ENCODE results near the gene CTSC. TPM values are rescaled to one million over a fixed set of nuclear protein-coding genes. Genes with fewer than 3 reads are reported as not detected.

CTSC gene
- total RNA-seq, 1 experiment from 2014 or later: 359 TPM

DNA sequence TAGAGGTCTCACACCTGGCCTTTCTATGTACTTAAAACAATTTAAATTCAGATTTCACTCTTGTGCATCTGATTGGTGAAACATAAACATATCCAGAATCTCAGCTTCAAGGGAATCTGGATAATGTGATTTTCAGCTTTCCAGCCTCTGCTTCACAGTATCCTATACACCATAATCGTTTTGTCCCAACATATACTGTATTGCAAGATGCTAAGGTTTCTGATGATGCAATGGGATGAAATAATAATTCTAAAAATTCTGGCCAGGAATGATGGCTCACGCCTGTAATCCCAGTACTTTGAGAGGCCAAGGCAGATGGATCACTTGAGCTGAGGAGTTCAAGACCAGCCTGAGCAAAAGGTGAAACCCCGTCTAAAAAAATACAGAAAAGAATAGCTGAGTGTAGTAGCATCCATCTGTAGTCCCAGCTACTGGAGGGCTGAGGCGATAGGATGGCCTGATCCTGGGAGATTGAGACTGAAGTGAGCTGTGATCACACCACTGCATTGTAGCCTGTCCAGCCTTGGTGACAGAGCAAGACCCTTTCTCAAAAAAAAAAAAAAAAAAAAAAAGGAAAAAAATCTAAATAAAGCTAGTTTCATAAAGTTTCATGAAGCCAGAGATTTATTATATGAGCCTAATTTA, 41.0 kb upstream of the CTSC start:
- Histone ChIP-seq H3K79me2 (ENCODE audit: insufficient read depth, low read length) (no peaks in the 10 kb centered on the region), H3K4me2 (ENCODE audit: insufficient read depth, insufficient read length, low read length) (no peak overlapping the region), H4K8ac (replicated peaks; ENCODE audit: insufficient read length, low read depth, low read length) (no peak overlapping the region), H2BK5ac (ENCODE audit: insufficient read length, low read length) (no peak overlapping the region), H3T11ph (ENCODE audit: low read length) (no peak overlapping the region), H3K9me3 (ENCODE audit: control insufficient read depth, low read depth, low read length) (no peaks in the 10 kb centered on the region), H4K5ac (ENCODE audit: insufficient read length, low read depth, low read length) (no peak overlapping the region), H3K9ac (ENCODE audit: extremely low read depth, insufficient read length, low read length) (no peak overlapping the region), H2AK5ac (ENCODE audit: insufficient read length, low read length) (no peak overlapping the region), H2BK12ac (ENCODE audit: insufficient read length, low read depth, low read length) (no peak overlapping the region), H2BK20ac (ENCODE audit: low read depth, low read length, poor library complexity, severe bottlenecking) (no peak overlapping the region), H3K79me1 (ENCODE audit: insufficient read depth, low read depth, low read length, poor library complexity, severe bottlenecking) (no peaks in the 10 kb centered on the region), H3K4me1 (ENCODE audit: insufficient read depth, low read length) (peaks cover 4% of the 10 kb centered on the region), H3K56ac (ENCODE audit: insufficient read length, low read depth, low read length) (no peak overlapping the region), H2AFZ (ENCODE audit: low read length) (no peak overlapping the region), H3K18ac (ENCODE audit: insufficient read length, low read depth, low read length) (no peak overlapping the region), H3K27me3 (ENCODE audit: insufficient read depth, low read length) (no peaks in the 10 kb centered on the region), H3K4ac (ENCODE audit: low read depth, low read length) (no peak overlapping the region), H2BK15ac (ENCODE audit: low read depth, low read length) (no peak overlapping the region), H3K14ac (ENCODE audit: insufficient read depth, low read length) (no peak overlapping the region), H4K20me1 (ENCODE audit: control insufficient read depth, insufficient read depth, insufficient read length) (no peaks in the 10 kb centered on the region), H2BK120ac (ENCODE audit: low read depth, low read length, poor library complexity, severe bottlenecking) (no peak overlapping the region), H3K23me2 (ENCODE audit: insufficient read length, low read depth, low read length, poor library complexity, severe bottlenecking) (no peaks in the 10 kb centered on the region), H3K27ac (ENCODE audit: insufficient read length, low read depth, low read length) (no peak overlapping the region), H3K23ac (ENCODE audit: insufficient read length, low read depth, low read length) (no peak overlapping the region), H4K91ac (ENCODE audit: insufficient read length, low read depth, low read length) (no peak overlapping the region)
- TF ChIP-seq, protein P1, sequence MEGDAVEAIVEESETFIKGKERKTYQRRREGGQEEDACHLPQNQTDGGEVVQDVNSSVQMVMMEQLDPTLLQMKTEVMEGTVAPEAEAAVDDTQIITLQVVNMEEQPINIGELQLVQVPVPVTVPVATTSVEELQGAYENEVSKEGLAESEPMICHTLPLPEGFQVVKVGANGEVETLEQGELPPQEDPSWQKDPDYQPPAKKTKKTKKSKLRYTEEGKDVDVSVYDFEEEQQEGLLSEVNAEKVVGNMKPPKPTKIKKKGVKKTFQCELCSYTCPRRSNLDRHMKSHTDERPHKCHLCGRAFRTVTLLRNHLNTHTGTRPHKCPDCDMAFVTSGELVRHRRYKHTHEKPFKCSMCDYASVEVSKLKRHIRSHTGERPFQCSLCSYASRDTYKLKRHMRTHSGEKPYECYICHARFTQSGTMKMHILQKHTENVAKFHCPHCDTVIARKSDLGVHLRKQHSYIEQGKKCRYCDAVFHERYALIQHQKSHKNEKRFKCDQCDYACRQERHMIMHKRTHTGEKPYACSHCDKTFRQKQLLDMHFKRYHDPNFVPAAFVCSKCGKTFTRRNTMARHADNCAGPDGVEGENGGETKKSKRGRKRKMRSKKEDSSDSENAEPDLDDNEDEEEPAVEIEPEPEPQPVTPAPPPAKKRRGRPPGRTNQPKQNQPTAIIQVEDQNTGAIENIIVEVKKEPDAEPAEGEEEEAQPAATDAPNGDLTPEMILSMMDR (conservative IDR thresholded peaks at IDR 0.05): no peak
- Mint-ChIP-seq H3K4me1 (peaks cover 17 to 20% of the 10 kb centered on the region in 2 experiments), H3K9me3 (no peaks in the 10 kb centered on the region; a peak in 1 of 5 replicates), H3K27ac (no peak overlapping the region; a peak in 1 of 7 replicates), H3K4me3 (no peak overlapping the region), H3K36me3 (ENCODE audit: insufficient read depth in 1 of 3, low read depth in 3 of 3) (peaks cover 0 to 10% (median 2%) of the 10 kb centered on the region in 3 experiments; a peak in 3 of 7 replicates), H3K27me3 (ENCODE audit: low read depth) (no peaks in the 10 kb centered on the region)
- WGBS (ENCODE audit: extremely low coverage, insufficient read length, low lambda C conversion rate): no CpG with 5 or more reads among the region's 4 CpGs
- DNase-seq: no peak
